ENCODE data around the gene MLH3. TPM values are rescaled to one million over a fixed set of nuclear protein-coding genes. Genes with fewer than 3 reads are reported as not detected.
A peak's percentile ranks its signal among the peaks of the same experiment; 100 is the strongest.

Gene MLH3
- total RNA-seq, 1 donor from 2014 or later, result 21.3 TPM

GRCh38 chr14:74980398-74980730, 70.9 kb downstream of the MLH3 start:
- TF ChIP-seq, protein P1, sequence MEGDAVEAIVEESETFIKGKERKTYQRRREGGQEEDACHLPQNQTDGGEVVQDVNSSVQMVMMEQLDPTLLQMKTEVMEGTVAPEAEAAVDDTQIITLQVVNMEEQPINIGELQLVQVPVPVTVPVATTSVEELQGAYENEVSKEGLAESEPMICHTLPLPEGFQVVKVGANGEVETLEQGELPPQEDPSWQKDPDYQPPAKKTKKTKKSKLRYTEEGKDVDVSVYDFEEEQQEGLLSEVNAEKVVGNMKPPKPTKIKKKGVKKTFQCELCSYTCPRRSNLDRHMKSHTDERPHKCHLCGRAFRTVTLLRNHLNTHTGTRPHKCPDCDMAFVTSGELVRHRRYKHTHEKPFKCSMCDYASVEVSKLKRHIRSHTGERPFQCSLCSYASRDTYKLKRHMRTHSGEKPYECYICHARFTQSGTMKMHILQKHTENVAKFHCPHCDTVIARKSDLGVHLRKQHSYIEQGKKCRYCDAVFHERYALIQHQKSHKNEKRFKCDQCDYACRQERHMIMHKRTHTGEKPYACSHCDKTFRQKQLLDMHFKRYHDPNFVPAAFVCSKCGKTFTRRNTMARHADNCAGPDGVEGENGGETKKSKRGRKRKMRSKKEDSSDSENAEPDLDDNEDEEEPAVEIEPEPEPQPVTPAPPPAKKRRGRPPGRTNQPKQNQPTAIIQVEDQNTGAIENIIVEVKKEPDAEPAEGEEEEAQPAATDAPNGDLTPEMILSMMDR (IDR thresholded peaks at IDR 0.05), result no peak
- H3K27ac Mint-ChIP-seq (ENCODE audit: unreplicated experiment), result peak overlapping the region; percentile 96
- DNase-seq (ENCODE audit: low spot score), result no peak
- no peak overlapping the region for H3K4me3 Mint-ChIP-seq (ENCODE audit: unreplicated experiment)
- H3K36me3 Mint-ChIP-seq (ENCODE audit: low read depth), result no peaks in the 10 kb centered on the region
- no peaks in the 10 kb centered on the region for H3K9me3 Mint-ChIP-seq (ENCODE audit: low read depth)
- no peaks in the 10 kb centered on the region for H3K27me3 Mint-ChIP-seq (ENCODE audit: low read depth)
- H3K4me1 Mint-ChIP-seq (ENCODE audit: low read depth), result peaks cover 70% of the 10 kb centered on the region

DNA sequence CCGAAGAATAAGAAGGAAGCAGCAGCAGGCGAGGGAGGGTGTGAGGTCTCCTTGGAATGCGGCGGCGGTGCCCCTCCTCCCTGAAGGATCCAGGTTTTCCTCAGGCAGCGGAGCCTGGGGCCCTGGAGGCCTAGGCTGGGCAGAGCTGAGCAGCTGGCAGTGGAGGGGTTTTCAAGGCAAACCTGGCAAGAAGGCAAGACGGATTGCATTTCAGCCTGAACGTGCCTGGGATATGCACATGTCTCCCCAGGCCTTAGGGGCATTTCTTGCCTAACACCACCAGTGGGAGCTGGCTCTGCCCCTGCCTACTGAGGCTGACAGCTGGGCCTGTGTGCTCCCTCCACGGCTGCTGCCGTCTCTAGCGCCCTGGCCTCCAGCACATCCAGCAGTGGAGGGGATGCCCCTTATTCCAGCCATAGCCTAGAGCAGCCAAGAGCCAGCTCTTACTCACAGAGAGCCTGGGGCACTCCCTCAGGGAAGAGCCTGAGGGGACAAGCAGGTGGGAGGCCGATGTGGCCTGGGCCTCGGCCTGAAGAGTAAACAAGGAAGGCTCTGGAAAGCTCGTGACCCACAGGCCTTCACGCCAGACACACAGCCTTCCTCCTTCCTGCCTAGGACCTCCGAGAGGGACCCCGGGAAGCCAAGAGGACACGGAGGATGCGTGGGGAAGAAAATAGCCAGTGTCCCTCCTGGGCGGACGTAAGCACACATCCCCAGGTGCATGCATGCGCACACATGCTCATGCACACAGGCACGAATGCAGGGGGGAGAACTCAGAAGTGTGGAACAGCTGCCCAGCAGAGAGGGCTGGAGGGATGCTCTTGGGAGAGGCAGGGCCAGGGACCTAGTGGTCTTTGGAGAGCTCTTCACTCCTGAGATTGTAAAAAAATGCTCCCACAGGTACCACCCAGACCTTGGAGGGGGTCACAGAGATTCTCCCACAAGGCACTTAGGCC, 71.5 kb downstream of the MLH3 start:
- H3K4me3 Mint-ChIP-seq (ENCODE audit: unreplicated experiment), result no peak overlapping the region
- no peaks in the 10 kb centered on the region for H3K36me3 Mint-ChIP-seq (ENCODE audit: low read depth)
- no peaks in the 10 kb centered on the region for H3K9me3 Mint-ChIP-seq (ENCODE audit: low read depth)
- H3K4me1 Mint-ChIP-seq (ENCODE audit: low read depth), result peaks cover 63% of the 10 kb centered on the region
- DNase-seq (ENCODE audit: low spot score), result no peak
- peak overlapping the region; percentile 82 for H3K27ac Mint-ChIP-seq (ENCODE audit: unreplicated experiment)
- no peaks in the 10 kb centered on the region for H3K27me3 Mint-ChIP-seq (ENCODE audit: low read depth)
- TF ChIP-seq, protein P1 (IDR thresholded peaks at IDR 0.05), result peak; percentile 67

DNA sequence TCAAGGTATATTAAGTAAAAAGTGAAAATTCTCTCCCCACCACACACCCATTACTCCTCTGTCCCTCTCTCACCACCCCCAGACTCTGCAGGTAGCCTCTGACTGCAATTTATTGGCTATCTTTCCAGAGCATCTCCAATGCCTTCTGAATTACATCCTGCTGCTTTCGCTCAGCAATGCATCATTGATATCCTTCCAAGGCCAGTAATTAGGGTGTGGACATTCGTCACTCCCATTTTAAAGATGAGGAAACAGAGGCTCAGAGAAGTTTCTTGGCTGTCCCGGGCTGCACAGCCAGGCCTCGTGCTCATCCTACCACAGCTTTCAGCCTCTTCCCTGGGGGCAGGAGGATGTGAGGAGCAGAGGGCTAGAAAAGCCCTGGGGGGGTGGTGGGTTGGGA, 72.2 kb downstream of the MLH3 start:
- H3K9me3 Mint-ChIP-seq (ENCODE audit: low read depth), result no peaks in the 10 kb centered on the region
- peaks cover 63% of the 10 kb centered on the region for H3K4me1 Mint-ChIP-seq (ENCODE audit: low read depth)
- H3K27ac Mint-ChIP-seq (ENCODE audit: unreplicated experiment), result peak overlapping the region; percentile 33
- H3K4me3 Mint-ChIP-seq (ENCODE audit: unreplicated experiment), result no peak overlapping the region
- TF ChIP-seq, protein P1 (IDR thresholded peaks at IDR 0.05), result no peak
- H3K36me3 Mint-ChIP-seq (ENCODE audit: low read depth), result no peaks in the 10 kb centered on the region
- no peaks in the 10 kb centered on the region for H3K27me3 Mint-ChIP-seq (ENCODE audit: low read depth)
- no peak for DNase-seq (ENCODE audit: low spot score)

- peaks cover 63% of the 10 kb centered on the region for H3K4me1 Mint-ChIP-seq (ENCODE audit: low read depth)
- peak overlapping the region; percentile 33 for H3K27ac Mint-ChIP-seq (ENCODE audit: unreplicated experiment)
- TF ChIP-seq, protein P1 (IDR thresholded peaks at IDR 0.05), result no peak
- H3K27me3 Mint-ChIP-seq (ENCODE audit: low read depth), result no peaks in the 10 kb centered on the region
- H3K36me3 Mint-ChIP-seq (ENCODE audit: low read depth), result no peaks in the 10 kb centered on the region
- no peaks in the 10 kb centered on the region for H3K9me3 Mint-ChIP-seq (ENCODE audit: low read depth)
- DNase-seq (ENCODE audit: low spot score), result no peak
- H3K4me3 Mint-ChIP-seq (ENCODE audit: unreplicated experiment), result no peak overlapping the region
These were observed 72.8 kb downstream of the MLH3 start for GRCh38 chr14:74978416-74978947.

- no peaks in the 10 kb centered on the region for H3K36me3 Mint-ChIP-seq (ENCODE audit: low read depth)
- no peaks in the 10 kb centered on the region for H3K9me3 Mint-ChIP-seq (ENCODE audit: low read depth)
- no peak for DNase-seq (ENCODE audit: low spot score)
- H3K27ac Mint-ChIP-seq (ENCODE audit: unreplicated experiment), result no peak overlapping the region
- H3K4me1 Mint-ChIP-seq (ENCODE audit: low read depth), result peaks cover 60% of the 10 kb centered on the region
- H3K27me3 Mint-ChIP-seq (ENCODE audit: low read depth), result no peaks in the 10 kb centered on the region
- TF ChIP-seq, protein P1 (IDR thresholded peaks at IDR 0.05), result no peak
- H3K4me3 Mint-ChIP-seq (ENCODE audit: unreplicated experiment), result no peak overlapping the region
These were observed 73.3 kb downstream of the MLH3 start for GRCh38 chr14:74977901-74978385.

All from chondrocyte (in vitro differentiated cells).